Vagina (tissue), 2 donors: Measurements from ENCODE around the gene PEA15. TPM values are rescaled to one million over a fixed set of nuclear protein-coding genes. Genes with fewer than 3 reads are reported as not detected.

ENCODE experiments used
- DNase-seq, 2 donors: peaks; one replicate each; pipeline ENCODE4 v3.0.0-alpha.2; 2017; ENCODE audit errors: extremely low spot score in 2 of 2
- H3K27ac ChIP-seq: fragments of 200-600 bp; sonication (generic); one replicate; pipeline ENCODE4 v1.5.1; 2019
- H3K27me3 ChIP-seq: fragments of 200-600 bp; sonication (generic); one replicate; pipeline ENCODE4 v1.5.1; 2019
- H3K36me3 ChIP-seq, 2 donors: fragments of 200-600 bp; sonication (generic); one replicate each; pipeline ENCODE4 v1.5.1; 2017 to 2019
- H3K4me1 ChIP-seq: fragments of 200-600 bp; sonication (generic); one replicate; pipeline ENCODE4 v1.5.1; 2019
- H3K4me3 ChIP-seq, 2 donors: fragments of 200-600 bp; sonication (generic); 1 replicate in 1 of 2; 2 replicates in 1 of 2; pipeline ENCODE4 v1.5.1; 2016 to 2019
- H3K9me3 ChIP-seq: fragments of 200-600 bp; sonication (generic); one replicate; pipeline ENCODE4 v1.5.1; 2019
- POLR2A ChIP-seq, 2 donors: fragments of 450-650 bp; IDR thresholded peaks; one replicate each; pipeline ENCODE4 v1.6.1; 2017; ENCODE audit warnings: antibody characterized with exemption in 2 of 2, mild to moderate bottlenecking in 2 of 2, moderate library complexity in 2 of 2
- POLR2AphosphoS5 ChIP-seq, 2 donors: sonication (generic); formaldehyde crosslinking; IDR thresholded peaks; one replicate each; pipeline ENCODE4 v1.9.0; 2017; ENCODE audit warnings: antibody characterized with exemption in 2 of 2, mild to moderate bottlenecking in 2 of 2, low read depth in 1 of 2; ENCODE audit not compliant: insufficient read depth in 1 of 2
- intact Hi-C: fragments of 100-400 bp; cut with DNase I; formaldehyde crosslinking; loops from one replicate; pipeline ENCODE4 v1.15.1; 2023
- total RNA-seq: library from RNA; depleted of rRNA; stranded (reverse); fragments of >200 nt; gene quantifications from one replicate; pipeline ENCODE4 v1.2.3, GENCODE V29; 2016
- TF ChIP-seq, protein P1 (sequence below), 3 experiments: fragments of 450-650 bp in 2 of 3; fragments of 200-600 bp in 1 of 3; sonication (generic) in 1 of 3; IDR thresholded peaks; one replicate each; pipeline ENCODE4 v1.5.1; 2017 to 2019; ENCODE audit warnings: antibody characterized with exemption in 3 of 3, mild to moderate bottlenecking in 2 of 3, moderate library complexity in 2 of 3

The PEA15 gene, protein sequence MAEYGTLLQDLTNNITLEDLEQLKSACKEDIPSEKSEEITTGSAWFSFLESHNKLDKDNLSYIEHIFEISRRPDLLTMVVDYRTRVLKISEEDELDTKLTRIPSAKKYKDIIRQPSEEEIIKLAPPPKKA
- total RNA-seq = 89.1 TPM

DNA sequence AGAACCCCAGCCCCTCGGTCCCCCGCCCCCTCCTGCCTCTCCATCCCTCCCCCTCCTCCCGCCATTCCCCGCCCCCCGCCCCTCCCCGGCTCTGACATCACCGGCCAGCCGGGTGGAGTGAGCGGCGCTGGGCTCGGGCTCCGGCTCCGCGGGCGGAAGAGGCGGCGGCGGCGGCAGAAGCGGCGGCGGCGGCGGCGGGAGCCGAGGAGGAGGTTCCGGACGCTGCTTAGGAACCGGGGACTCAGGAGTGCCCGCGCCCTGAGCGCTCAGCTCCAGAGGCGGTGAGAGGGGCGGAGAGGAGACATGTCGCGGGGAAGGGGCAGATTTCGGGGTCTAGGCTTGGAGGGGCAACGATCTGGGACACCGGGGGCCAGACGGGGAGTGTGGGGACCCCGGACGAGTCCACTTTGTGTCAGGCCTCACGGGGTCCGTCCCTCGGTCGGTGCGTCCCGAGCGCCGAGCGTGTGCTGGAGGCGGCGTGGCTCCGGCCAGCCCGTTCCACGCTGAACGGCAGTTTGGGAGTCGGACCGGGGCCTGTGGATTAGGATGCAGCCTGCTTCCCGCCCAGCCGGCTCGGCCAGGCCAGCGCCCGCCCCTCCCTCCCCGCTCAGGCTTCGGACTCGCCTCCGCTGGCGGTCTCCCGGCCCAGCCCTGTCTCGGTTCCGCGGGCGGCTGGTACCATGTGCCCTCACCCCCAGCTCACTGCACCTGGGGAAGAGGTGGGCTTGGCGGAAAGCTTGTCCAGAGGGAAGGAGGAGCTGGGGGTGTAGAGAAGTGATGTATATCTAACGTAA is at the start of gene PEA15:
PEA15 (plus strand) TSS at position 143 of the 794 bp plus-strand sequence. CDS start 6,161 bp downstream, outside the sequence.
- no peak for DNase-seq
- H3K4me3 ChIP-seq = peak within 1 kb of the TSS; percentile 95 to 98
- H3K4me1 ChIP-seq = peaks cover 56% of the 10 kb centered on the region
- TF ChIP-seq, protein P1, sequence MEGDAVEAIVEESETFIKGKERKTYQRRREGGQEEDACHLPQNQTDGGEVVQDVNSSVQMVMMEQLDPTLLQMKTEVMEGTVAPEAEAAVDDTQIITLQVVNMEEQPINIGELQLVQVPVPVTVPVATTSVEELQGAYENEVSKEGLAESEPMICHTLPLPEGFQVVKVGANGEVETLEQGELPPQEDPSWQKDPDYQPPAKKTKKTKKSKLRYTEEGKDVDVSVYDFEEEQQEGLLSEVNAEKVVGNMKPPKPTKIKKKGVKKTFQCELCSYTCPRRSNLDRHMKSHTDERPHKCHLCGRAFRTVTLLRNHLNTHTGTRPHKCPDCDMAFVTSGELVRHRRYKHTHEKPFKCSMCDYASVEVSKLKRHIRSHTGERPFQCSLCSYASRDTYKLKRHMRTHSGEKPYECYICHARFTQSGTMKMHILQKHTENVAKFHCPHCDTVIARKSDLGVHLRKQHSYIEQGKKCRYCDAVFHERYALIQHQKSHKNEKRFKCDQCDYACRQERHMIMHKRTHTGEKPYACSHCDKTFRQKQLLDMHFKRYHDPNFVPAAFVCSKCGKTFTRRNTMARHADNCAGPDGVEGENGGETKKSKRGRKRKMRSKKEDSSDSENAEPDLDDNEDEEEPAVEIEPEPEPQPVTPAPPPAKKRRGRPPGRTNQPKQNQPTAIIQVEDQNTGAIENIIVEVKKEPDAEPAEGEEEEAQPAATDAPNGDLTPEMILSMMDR (IDR thresholded peaks at IDR 0.05) = no peak
- TF ChIP-seq POLR2A (IDR thresholded peaks at IDR 0.05) (peak in 1 of 2 donors; percentile 90), POLR2AphosphoS5 (IDR thresholded peaks at IDR 0.05; ENCODE audit: insufficient read depth in 1 of 2, low read depth in 1 of 2) (peak in 1 of 2 donors; percentile 74)
- peaks cover 0 to 4% of the 10 kb centered on the region in 2 donors for H3K36me3 ChIP-seq
- peak within 1 kb of the TSS; percentile 96 for H3K27ac ChIP-seq
- H3K27me3 ChIP-seq = no peaks in the 10 kb centered on the region
- H3K9me3 ChIP-seq = no peaks in the 10 kb centered on the region
- intact Hi-C loops = loop anchor here (5.0 to 10.0 kb wide), 2 partner anchors 49 to 98 kb away; no protein-coding TSS in a partner anchor

DNA sequence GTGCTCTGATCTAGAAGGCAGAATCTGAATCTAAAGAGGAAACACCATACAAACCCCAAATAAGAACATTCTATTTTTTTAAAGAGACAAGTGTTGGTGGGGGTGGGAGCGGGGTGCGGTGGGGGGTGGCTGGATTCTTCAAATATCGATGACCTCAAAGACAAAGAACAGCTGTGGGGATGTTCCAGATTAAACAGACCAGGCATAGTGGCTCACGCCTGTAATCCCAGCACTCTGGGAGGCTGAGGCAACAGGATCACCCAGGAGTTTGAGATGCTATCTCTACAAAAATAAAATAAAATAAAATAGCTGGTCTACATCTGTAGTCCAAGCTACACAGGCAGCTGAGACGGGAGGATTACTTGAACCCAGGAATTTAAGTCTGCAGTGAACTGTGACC is 48.8 kb upstream of the PEA15 start:
- intact Hi-C loops = loop anchor here (5.0 kb wide), 1 partner anchor 696 kb away; no protein-coding TSS in a partner anchor

DNA sequence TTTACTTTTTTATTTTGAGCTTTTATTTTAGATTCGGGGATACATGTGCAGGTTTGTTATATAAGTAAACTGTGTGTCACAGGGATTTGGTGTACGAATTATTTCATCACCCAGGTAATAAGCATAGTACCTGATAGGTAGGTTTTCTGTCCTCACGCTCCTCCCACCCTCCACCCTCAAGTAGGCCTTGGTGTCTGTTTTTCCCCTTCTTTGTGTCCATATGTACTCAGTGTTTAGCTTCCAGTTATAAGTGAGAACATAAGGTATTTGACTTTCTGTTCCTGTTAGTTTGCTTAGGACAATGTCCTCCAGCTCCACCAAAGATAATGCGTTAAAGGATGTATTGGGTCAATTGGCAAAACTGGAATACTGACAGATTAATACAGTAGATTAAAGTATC is 48.0 kb upstream of the PEA15 start:
- Histone ChIP-seq H3K9me3 (no peaks in the 10 kb centered on the region), H3K4me1 (no peaks in the 10 kb centered on the region), H3K27ac (no peak overlapping the region), H3K4me3 (no peak overlapping the region), H3K27me3 (no peaks in the 10 kb centered on the region), H3K36me3 (no peaks in the 10 kb centered on the region)
- intact Hi-C loops = loop anchor here (5.0 kb wide), 1 partner anchor 695 kb away; no protein-coding TSS in a partner anchor
- TF ChIP-seq, protein P1 (IDR thresholded peaks at IDR 0.05) = no peak
- no peak for TF ChIP-seq POLR2A (IDR thresholded peaks at IDR 0.05)
- TF ChIP-seq POLR2AphosphoS5 (IDR thresholded peaks at IDR 0.05; ENCODE audit: insufficient read depth in 1 of 2, low read depth in 1 of 2) = no peak
- no peak for DNase-seq

More for the DNA sequence above, 48.8 kb upstream of the PEA15 start:
- no peaks in the 10 kb centered on the region for H3K9me3 ChIP-seq
- H3K4me3 ChIP-seq = no peak overlapping the region
- H3K36me3 ChIP-seq = no peaks in the 10 kb centered on the region
- TF ChIP-seq, protein P1 (IDR thresholded peaks at IDR 0.05) = no peak
- TF ChIP-seq POLR2AphosphoS5 (IDR thresholded peaks at IDR 0.05; ENCODE audit: insufficient read depth in 1 of 2, low read depth in 1 of 2) (no peak), POLR2A (IDR thresholded peaks at IDR 0.05) (no peak)
- H3K27ac ChIP-seq = no peak overlapping the region
- DNase-seq = no peak
- H3K4me1 ChIP-seq = no peaks in the 10 kb centered on the region
- no peaks in the 10 kb centered on the region for H3K27me3 ChIP-seq

DNA sequence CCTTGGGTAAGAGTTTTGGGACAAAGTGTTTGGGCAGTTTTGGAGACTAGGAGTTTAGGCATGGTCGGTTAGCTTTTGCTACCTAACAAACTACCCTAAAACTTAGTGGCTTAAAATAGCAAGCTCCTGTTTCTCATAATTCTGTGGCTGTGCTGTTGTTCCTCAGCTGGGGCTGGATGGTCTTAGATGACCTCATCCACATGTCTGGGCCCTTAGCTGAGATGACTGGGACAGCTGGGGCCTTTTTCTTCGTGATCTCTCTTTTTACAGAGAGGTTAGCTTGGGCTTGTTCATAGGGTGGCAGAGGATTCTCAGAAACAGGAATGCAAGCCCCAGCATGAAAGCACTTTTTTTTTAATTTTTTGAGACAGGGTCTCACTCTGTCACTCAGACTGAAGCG is 47.2 kb upstream of the PEA15 start:
- Histone ChIP-seq H3K27ac (no peak overlapping the region), H3K4me1 (no peaks in the 10 kb centered on the region), H3K27me3 (no peaks in the 10 kb centered on the region), H3K4me3 (no peak overlapping the region), H3K36me3 (no peaks in the 10 kb centered on the region), H3K9me3 (no peaks in the 10 kb centered on the region)
- intact Hi-C loops = loop anchor here (5.0 kb wide), 1 partner anchor 694 kb away; no protein-coding TSS in a partner anchor
- no peak for DNase-seq
- TF ChIP-seq POLR2AphosphoS5 (IDR thresholded peaks at IDR 0.05; ENCODE audit: insufficient read depth in 1 of 2, low read depth in 1 of 2) = no peak
- no peak for TF ChIP-seq POLR2A (IDR thresholded peaks at IDR 0.05)
- TF ChIP-seq, protein P1 (IDR thresholded peaks at IDR 0.05) = no peak
